Skeletal muscle cell (primary cell): ENCODE data around the gene NKIRAS1.

Source experiments
- DNase-seq: peaks from one replicate; pipeline ENCODE4 v3.0.0-alpha.2; 2010; ENCODE audit warnings: low read depth
- H3K4me3 ChIP-seq: 2 replicates; pipeline ENCODE4 v1.5.1; 2011; ENCODE audit warnings: low read depth, mild to moderate bottlenecking, control low read depth, low read length, moderate library complexity

NKIRAS1 gene

GRCh38 chr3:23916886-23917678 is at the start of gene NKIRAS1, which contains the start of gene RPL15:
Gene NKIRAS1 (minus strand): TSS chr3:23916990. CDS start chr3:23910904, 6,086 bp downstream.
Gene RPL15 (plus strand): TSS chr3:23917132. CDS start chr3:23917860, 728 bp downstream.
- peak within 1 kb of the TSS; percentile 90 for H3K4me3 ChIP-seq
- peak; percentile 90 for DNase-seq

- H3K4me3 ChIP-seq: no peak overlapping the region
- DNase-seq: peak; percentile 81
These were observed 49.5 kb upstream of the NKIRAS1 start for GRCh38 chr3:23966328-23966727.

DNA sequence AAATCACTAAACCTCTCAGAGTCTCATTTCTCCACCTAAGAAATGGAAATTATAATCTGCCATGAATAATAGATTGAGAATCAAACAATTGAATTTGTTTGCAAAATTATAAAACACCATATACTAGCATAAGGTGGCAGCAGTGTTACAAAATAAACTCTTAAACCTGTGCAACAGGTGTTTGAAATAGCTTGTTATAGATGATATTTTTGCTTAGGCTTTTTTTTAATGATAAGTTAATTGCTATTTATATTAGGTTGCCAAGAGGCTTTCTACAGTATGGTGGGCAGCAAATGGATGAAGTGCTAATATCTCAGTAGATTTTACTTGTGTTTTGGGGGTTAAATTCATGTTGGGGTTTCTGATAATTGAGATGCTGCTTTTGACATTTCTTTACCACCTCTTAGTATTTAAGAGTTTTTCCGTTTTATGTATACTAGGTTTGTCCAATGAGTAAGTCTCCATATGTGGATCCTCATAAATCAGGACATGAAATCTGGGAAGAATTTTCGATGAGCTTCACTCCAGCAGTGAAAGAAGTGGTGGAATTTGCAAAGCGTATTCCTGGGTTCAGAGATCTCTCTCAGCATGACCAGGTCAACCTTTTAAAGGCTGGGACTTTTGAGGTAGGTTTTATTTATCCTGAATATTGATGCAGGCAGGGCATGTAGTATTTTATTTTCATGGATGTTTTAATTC is 47.9 kb upstream of the NKIRAS1 start:
- no peak for DNase-seq
- no peak overlapping the region for H3K4me3 ChIP-seq

GRCh38 chr3:23961913-23962312 is 45.1 kb upstream of the NKIRAS1 start:
- H3K4me3 ChIP-seq: no peak overlapping the region
- no peak for DNase-seq

DNA sequence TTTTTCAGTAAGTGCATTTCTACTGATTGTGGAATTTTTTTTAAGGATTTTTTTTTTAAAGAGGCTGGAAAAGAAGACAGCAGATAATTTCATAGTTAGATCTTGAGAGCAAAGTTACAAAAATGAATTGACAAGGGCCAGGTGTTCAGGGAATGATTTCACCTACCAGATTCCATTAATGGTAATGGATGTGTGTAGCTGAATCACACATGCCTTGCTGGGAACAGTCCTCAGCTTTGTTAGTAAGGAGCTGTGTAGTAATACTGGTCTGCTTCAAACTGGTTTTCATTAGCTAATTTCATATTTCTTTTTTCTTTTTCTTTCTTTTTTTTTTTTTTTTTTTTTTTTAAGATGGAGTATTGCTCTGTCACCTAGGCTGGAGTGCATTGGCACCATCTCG is 44.3 kb upstream of the NKIRAS1 start:
- H3K4me3 ChIP-seq: no peak overlapping the region
- DNase-seq: no peak

- no peak overlapping the region for H3K4me3 ChIP-seq
- DNase-seq: no peak
These were observed 43.9 kb upstream of the NKIRAS1 start for GRCh38 chr3:23960649-23961048.

- peak; percentile 86 for DNase-seq
- H3K4me3 ChIP-seq: no peak overlapping the region
These were observed 42.5 kb upstream of the NKIRAS1 start for GRCh38 chr3:23959135-23959900.

GRCh38 chr3:23956701-23957100 is 39.9 kb upstream of the NKIRAS1 start:
- no peak for DNase-seq
- no peak overlapping the region for H3K4me3 ChIP-seq

- no peak for DNase-seq
- no peak overlapping the region for H3K4me3 ChIP-seq
These were observed 37.4 kb upstream of the NKIRAS1 start for GRCh38 chr3:23954144-23954543.

DNA sequence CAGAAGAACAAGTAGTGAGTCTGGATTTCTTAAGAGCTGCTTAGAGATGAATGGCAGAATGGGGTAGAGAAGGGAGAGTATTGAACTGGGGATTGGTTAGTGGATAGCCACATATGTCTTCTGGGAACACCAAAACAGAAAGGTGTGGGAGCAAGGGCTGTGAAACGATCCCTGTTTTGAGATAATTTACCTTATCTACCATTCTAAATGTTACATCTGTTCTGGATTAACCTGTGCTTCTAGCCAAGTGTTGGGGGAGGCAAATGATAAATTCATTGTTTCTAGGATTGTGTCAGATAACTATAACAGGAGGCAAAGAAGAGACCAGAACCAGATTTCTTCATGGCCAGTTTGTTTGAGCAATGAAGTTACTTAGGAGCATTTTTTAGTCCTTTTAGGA is 36.7 kb upstream of the NKIRAS1 start:
- no peak overlapping the region for H3K4me3 ChIP-seq
- no peak for DNase-seq

GRCh38 chr3:23952646-23953045 is 35.9 kb upstream of the NKIRAS1 start:
- no peak overlapping the region for H3K4me3 ChIP-seq
- DNase-seq: no peak

GRCh38 chr3:23950293-23950692 is 33.5 kb upstream of the NKIRAS1 start:
- no peak overlapping the region for H3K4me3 ChIP-seq

DNA sequence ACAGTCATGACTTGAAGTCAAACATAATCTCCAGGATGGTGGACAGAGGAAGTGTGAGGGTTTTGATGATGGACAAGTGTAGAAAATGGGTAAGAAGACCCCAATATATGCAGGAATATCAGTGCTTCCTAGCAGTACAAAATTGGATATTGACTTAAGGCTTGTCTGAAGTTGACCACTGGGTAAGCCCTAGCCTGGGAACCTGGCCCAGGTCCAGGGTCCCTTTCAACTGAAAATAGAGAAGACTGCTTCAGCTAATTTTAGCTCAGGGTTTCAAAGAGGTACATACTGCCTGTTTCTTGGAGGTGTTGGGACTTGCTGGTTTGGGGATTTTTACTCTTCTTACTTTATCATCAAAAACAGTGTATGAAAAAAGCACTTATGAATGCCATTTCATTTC is 33.0 kb upstream of the NKIRAS1 start:
- no peak overlapping the region for H3K4me3 ChIP-seq
- no peak for DNase-seq

More at GRCh38 chr3:23950293-23950692, 33.5 kb upstream of the NKIRAS1 start:
- DNase-seq: no peak

- H3K4me3 ChIP-seq: no peak overlapping the region
- no peak for DNase-seq
These were observed 32.0 kb upstream of the NKIRAS1 start for GRCh38 chr3:23948761-23949160.

DNA sequence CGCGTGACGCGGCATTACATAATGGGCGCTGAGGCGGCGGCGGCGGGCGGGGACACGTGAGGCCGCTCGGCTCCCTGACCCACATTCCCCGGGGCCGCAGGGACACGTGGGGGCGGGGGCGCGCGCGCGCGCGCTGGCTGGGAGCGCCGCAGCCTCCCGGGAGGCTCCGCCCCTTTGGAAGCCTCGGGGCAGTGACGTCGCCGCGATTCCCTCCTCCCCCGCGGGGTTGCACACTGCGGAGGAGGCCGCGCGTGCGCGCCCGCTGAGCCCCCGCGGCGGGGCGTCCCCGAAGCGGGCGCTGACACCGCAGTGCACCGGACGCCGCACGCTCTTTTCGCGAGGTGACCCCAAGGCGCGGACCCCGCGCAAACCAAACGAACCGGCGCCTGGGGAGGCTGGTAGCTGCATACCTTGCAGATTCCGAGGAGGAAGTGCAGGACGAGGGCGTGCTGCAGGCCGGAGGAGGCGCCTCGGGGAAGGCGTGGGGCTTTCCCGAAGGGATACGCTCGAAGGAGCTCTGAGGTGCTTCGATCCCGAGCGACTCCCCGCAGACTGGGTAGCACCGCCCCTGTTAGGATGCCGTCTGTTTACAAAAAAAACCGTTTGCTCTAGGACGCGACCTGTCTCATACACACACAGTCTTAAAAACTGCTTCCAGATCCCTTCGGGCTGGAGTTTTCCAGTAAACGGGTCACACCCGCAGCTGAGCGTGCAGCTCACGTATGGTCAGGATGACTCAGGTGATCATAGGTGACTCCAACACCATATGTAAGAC is 29.3 kb upstream of the NKIRAS1 start:
- H3K4me3 ChIP-seq: peak overlapping the region; percentile 78
- DNase-seq: peak; percentile 87

GRCh38 chr3:23945663-23945912 is 28.8 kb upstream of the NKIRAS1 start:
- no peak for DNase-seq
- peak overlapping the region; percentile 78 for H3K4me3 ChIP-seq

GRCh38 chr3:23944861-23945662 is 28.3 kb upstream of the NKIRAS1 start, which contains the start of gene NR1D2:
Gene NR1D2 (plus strand): TSS chr3:23945286. CDS start chr3:23945579, 293 bp downstream.
- H3K4me3 ChIP-seq: peak within 1 kb of the TSS; percentile 78
- no peak for DNase-seq

DNA sequence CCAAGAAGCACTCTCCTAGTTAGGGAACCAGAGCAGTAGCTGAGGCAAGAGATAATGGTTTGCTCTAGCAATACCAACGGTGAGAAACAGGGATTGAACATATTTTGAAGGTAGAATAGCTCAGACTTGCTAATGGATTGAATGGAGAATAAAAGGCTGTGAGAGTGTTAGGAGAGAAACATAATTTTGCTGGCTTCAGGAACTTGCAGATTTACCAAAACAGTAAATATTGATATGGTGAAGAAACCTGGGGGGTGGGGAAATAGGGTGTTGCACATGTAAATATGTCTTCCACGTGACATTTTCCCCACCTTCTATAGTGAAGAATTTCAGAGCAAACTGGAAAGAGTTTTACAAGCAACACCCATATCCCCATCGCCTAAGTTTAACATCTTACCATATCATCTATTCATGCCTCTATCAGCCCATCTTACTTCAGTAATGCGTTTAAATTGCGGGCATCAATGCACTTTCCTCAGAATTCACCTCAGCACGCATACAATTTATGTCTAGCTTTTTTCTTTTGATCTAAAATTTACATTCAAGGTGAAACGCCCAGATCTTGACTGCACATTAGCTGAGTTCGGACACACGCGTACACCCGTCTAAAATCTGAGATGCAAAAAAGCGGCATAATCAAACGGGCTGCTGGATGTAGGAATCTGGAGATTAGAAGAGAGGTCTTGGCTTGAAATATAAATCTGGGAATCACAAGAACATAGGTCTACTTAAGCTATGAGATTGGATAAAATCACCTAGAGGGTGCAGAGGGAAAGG is 27.4 kb upstream of the NKIRAS1 start:
- peak overlapping the region; percentile 78 for H3K4me3 ChIP-seq
- no peak for DNase-seq
